ENCODE measurements around the gene B4GALNT3. TPM values are rescaled to one million over a fixed set of nuclear protein-coding genes. Genes with fewer than 3 reads are reported as not detected.

The B4GALNT3 gene
- total and polyA plus RNA-seq, 7 donors: 0.21 to 4.0 (median 0.57) TPM

GRCh38 chr12:560691-561390 lies 101.1 kb downstream of the B4GALNT3 start:
- 58 to 69% (median 58%) methylated on average over 19 of the region's 19 CpGs for WGBS, 3 donors
- Histone ChIP-seq H3K36me3 (ENCODE audit: insufficient read depth in 1 of 2, low read depth in 1 of 2) (no peaks in the 10 kb centered on the region), H3K4me3 (no peak overlapping the region), H3K27ac (no peak overlapping the region), H3K27me3 (ENCODE audit: insufficient read depth in 3 of 3, low read length in 2 of 3) (no peaks in the 10 kb centered on the region), H3K4me1 (no peaks in the 10 kb centered on the region), H3K9me3 (no peaks in the 10 kb centered on the region)
- no peak for DNase-seq
- TF ChIP-seq, protein P1, sequence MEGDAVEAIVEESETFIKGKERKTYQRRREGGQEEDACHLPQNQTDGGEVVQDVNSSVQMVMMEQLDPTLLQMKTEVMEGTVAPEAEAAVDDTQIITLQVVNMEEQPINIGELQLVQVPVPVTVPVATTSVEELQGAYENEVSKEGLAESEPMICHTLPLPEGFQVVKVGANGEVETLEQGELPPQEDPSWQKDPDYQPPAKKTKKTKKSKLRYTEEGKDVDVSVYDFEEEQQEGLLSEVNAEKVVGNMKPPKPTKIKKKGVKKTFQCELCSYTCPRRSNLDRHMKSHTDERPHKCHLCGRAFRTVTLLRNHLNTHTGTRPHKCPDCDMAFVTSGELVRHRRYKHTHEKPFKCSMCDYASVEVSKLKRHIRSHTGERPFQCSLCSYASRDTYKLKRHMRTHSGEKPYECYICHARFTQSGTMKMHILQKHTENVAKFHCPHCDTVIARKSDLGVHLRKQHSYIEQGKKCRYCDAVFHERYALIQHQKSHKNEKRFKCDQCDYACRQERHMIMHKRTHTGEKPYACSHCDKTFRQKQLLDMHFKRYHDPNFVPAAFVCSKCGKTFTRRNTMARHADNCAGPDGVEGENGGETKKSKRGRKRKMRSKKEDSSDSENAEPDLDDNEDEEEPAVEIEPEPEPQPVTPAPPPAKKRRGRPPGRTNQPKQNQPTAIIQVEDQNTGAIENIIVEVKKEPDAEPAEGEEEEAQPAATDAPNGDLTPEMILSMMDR (IDR thresholded peaks at IDR 0.05): no peak
- intact Hi-C loops (cut with DNase I): loop anchor here (10.0 kb wide), 2 partner anchors 534 to 1024 kb away; no protein-coding TSS in a partner anchor
- no peak for ATAC-seq

GRCh38 chr12:561391-561705 lies 101.6 kb downstream of the B4GALNT3 start:
- no peaks in the 10 kb centered on the region for H3K27me3 ChIP-seq (ENCODE audit: insufficient read depth in 3 of 3, low read length in 2 of 3)
- intact Hi-C loops (cut with DNase I): loop anchor here (10.0 kb wide), 2 partner anchors 533 to 1023 kb away; no protein-coding TSS in a partner anchor
- TF ChIP-seq, protein P1 (IDR thresholded peaks at IDR 0.05): no peak
- H3K27ac ChIP-seq: no peak overlapping the region
- H3K4me1 ChIP-seq: no peaks in the 10 kb centered on the region
- no peak for ATAC-seq
- peak overlapping the region; percentile 36 for H3K4me3 ChIP-seq
- H3K9me3 ChIP-seq: no peaks in the 10 kb centered on the region
- WGBS, 3 donors: 58 to 76% (median 73%) methylated on average over 14 of the region's 14 CpGs
- DNase-seq: no peak
- H3K36me3 ChIP-seq (ENCODE audit: insufficient read depth in 1 of 2, low read depth in 1 of 2): no peaks in the 10 kb centered on the region

GRCh38 chr12:561908-562593 lies 102.3 kb downstream of the B4GALNT3 start:
- intact Hi-C loops (cut with DNase I): loop anchor here (10.0 kb wide), 2 partner anchors 533 to 1023 kb away; no protein-coding TSS in a partner anchor
- Histone ChIP-seq H3K9me3 (no peaks in the 10 kb centered on the region), H3K4me3 (peak overlapping the region; percentile 36), H3K27ac (no peak overlapping the region), H3K4me1 (no peaks in the 10 kb centered on the region), H3K27me3 (ENCODE audit: insufficient read depth in 3 of 3, low read length in 2 of 3) (no peaks in the 10 kb centered on the region), H3K36me3 (ENCODE audit: insufficient read depth in 1 of 2, low read depth in 1 of 2) (no peaks in the 10 kb centered on the region)
- TF ChIP-seq, protein P1 (IDR thresholded peaks at IDR 0.05): no peak
- DNase-seq: peak; percentile 59 to 78
- 50 to 63% (median 62%) methylated on average over 19 of the region's 19 CpGs for WGBS, 3 donors
- ATAC-seq: peak; percentile 9 to 42 (median 34)

- Histone ChIP-seq H3K9me3 (no peaks in the 10 kb centered on the region), H3K27me3 (ENCODE audit: insufficient read depth in 3 of 3, low read length in 2 of 3) (no peaks in the 10 kb centered on the region), H3K27ac (no peak overlapping the region), H3K4me1 (no peaks in the 10 kb centered on the region), H3K4me3 (no peak overlapping the region), H3K36me3 (ENCODE audit: insufficient read depth in 1 of 2, low read depth in 1 of 2) (no peaks in the 10 kb centered on the region)
- intact Hi-C loops (cut with DNase I): loop anchor here (10.0 kb wide), 2 partner anchors 532 to 1022 kb away; no protein-coding TSS in a partner anchor
- 86 to 91% (median 88%) methylated on average over 12 of the region's 12 CpGs for WGBS, 3 donors
- TF ChIP-seq, protein P1 (IDR thresholded peaks at IDR 0.05): no peak
- ATAC-seq (no peak), DNase-seq (no peak)
These were observed 102.9 kb downstream of the B4GALNT3 start for GRCh38 chr12:562634-563033.
